Measurements from ENCODE around the gene ZSCAN31. TPM values are rescaled to one million over a fixed set of nuclear protein-coding genes. Genes with fewer than 3 reads are reported as not detected.
A peak's percentile ranks its signal among the peaks of the same experiment; 100 is the strongest.

Gene ZSCAN31
- total and polyA plus RNA-seq, 2 of the 8 experiments (the other 6 are each of a cell fraction or from before 2014, with no cell fraction given), result 1.9 to 7.0 TPM

GRCh38 chr6:28281288-28282064, 54.5 kb downstream of the ZSCAN31 start, which contains the start of gene PGBD1:
PGBD1 (plus strand) TSS chr6:28281572; CDS start chr6:28283814, 2,242 bp downstream.
- peak; percentile 50 to 92 for DNase-seq (ENCODE audit: low read depth in 1 of 2, low spot score in 2 of 2)
- H3K27me3 ChIP-seq (replicated peaks in 1 of 4; ENCODE audit: control insufficient read depth in 3 of 4, extremely low read depth in 1 of 4, insufficient read depth in 3 of 4, low read length in 3 of 4), result no peaks in the 10 kb centered on the region
- no peak within 1 kb of the TSS for H2AK5ac ChIP-seq (ENCODE audit: low read depth, low read length)
- no peak within 1 kb of the TSS for H3K4ac ChIP-seq (replicated peaks; ENCODE audit: insufficient read length, low read depth, low read length)
- no peak within 1 kb of the TSS for H3K14ac ChIP-seq (ENCODE audit: insufficient read length)
- FAIRE-seq, result no peak
- ChIA-PET CTCF (ENCODE audit: partially characterized antibody) (interaction anchor here (1.2 to 3.3 kb wide), 4 partner anchors 10 to 140 kb away, joined by 3 to 17 read pairs (median 4); partner anchors contain the start of gene ZKSCAN8), POLR2A (ENCODE audit: partially characterized antibody) (interaction anchor here (0.6 to 3.3 kb wide), 8 partner anchors 13 to 391 kb away, joined by 3 to 21 read pairs (median 4); partner anchors contain the start of genes ZKSCAN8, ZSCAN26 and ZSCAN31)
- H3K9me3 ChIP-seq (ENCODE audit: insufficient read depth in 2 of 2, low read depth in 1 of 2, low read length in 1 of 2), result no peaks in the 10 kb centered on the region
- peak within 1 kb of the TSS; percentile 50 to 82 (median 67) for H3K9ac ChIP-seq (replicated peaks in 1 of 4; ENCODE audit: extremely low read depth in 1 of 4, low read depth in 3 of 4, low read length in 3 of 4)
- no peak within 1 kb of the TSS for H3K56ac ChIP-seq (replicated peaks; ENCODE audit: insufficient read length, low read depth, low read length)
- no peak within 1 kb of the TSS for H2BK5ac ChIP-seq (ENCODE audit: low read depth, low read length)
- peak within 1 kb of the TSS; percentile 92 for H2AFZ ChIP-seq (ENCODE audit: low read length)
- no peak within 1 kb of the TSS for H2BK120ac ChIP-seq (replicated peaks; ENCODE audit: low read depth, low read length)
- H3K4me2 ChIP-seq (ENCODE audit: insufficient read depth in 1 of 2, low read depth in 2 of 2, low read length in 2 of 2), result peak within 1 kb of the TSS; percentile 72 to 79
- H3K23ac ChIP-seq (ENCODE audit: insufficient read length), result no peak within 1 kb of the TSS
- no peak within 1 kb of the TSS for H4K5ac ChIP-seq (ENCODE audit: insufficient read length, low read depth, low read length)
- no peak within 1 kb of the TSS for H4K91ac ChIP-seq (replicated peaks; ENCODE audit: insufficient read length, low read length)
- H3K4me3 ChIP-seq (ENCODE audit: extremely low read depth in 1 of 4, insufficient read depth in 2 of 4, low read depth in 3 of 4, low read length in 4 of 4), result peak within 1 kb of the TSS; percentile 61 to 95 (median 82)
- WGBS, 2 experiments (ENCODE audit: extremely low coverage in 1 of 2, insufficient coverage in 1 of 2, insufficient read length in 1 of 2, insufficient replicate concordance in 2 of 2, low coverage in 1 of 2, low lambda C conversion rate in 2 of 2, missing lambda C conversion rate in 1 of 2), result 1% methylated on average over 50 of the region's 50 CpGs; no CpG with 5 or more reads in 1 of the 2 experiments
- H4K8ac ChIP-seq (ENCODE audit: extremely low read depth, insufficient read depth, low read length), result no peak within 1 kb of the TSS
- no peak within 1 kb of the TSS for H2BK12ac ChIP-seq (ENCODE audit: low read depth, low read length)
- H3K36me3 ChIP-seq (ENCODE audit: control insufficient read depth in 2 of 4, insufficient read depth in 4 of 4, low read length in 3 of 4), result peaks cover 0 to 26% (median 10%) of the 10 kb centered on the region in 4 experiments; a peak in 7 of 8 replicates
- H3K18ac ChIP-seq (ENCODE audit: extremely low read depth, low read length), result peak within 1 kb of the TSS; percentile 78; the same call in 1 of the 2 replicates
- no peak within 1 kb of the TSS for H2BK20ac ChIP-seq (ENCODE audit: low read length)
- H3K79me1 ChIP-seq (ENCODE audit: low read depth, low read length), result 0 out of 2 replicates have a peak, but pooled peaks cover 3% of the 10 kb centered on the region
- no peak within 1 kb of the TSS for H2BK15ac ChIP-seq (ENCODE audit: low read length)
- no peaks in the 10 kb centered on the region for H3K23me2 ChIP-seq (ENCODE audit: low read depth, low read length)
- no peaks in the 10 kb centered on the region for H4K20me1 ChIP-seq (replicated peaks in 1 of 2; ENCODE audit: control insufficient read depth in 1 of 2, insufficient read depth in 2 of 2, low read length in 2 of 2)
- H3K4me1 ChIP-seq (replicated peaks in 1 of 4; ENCODE audit: control insufficient read depth in 3 of 4, insufficient read depth in 4 of 4, low read length in 3 of 4), result peaks cover 0 to 2% (median 0%) of the 10 kb centered on the region in 4 experiments; a peak in 2 of 7 replicates
- H3K79me2 ChIP-seq (ENCODE audit: control insufficient read depth in 1 of 2, insufficient read depth in 2 of 2, low read length in 2 of 2), result peaks cover 0 to 19% of the 10 kb centered on the region in 2 experiments; a peak in 2 of 4 replicates
- no peak within 1 kb of the TSS for H3K27ac ChIP-seq (ENCODE audit: low read depth, low read length)
- TF ChIP-seq ASH2L (IDR thresholded peaks at IDR 0.05; ENCODE audit: low read length) (peak; percentile 78), TBP (IDR thresholded peaks at IDR 0.05; ENCODE audit: low read depth, low read length) (peak; percentile 89), CTBP2 (IDR thresholded peaks at IDR 0.05; ENCODE audit: borderline replicate concordance, insufficient read depth, insufficient read length, low read length) (no peak), EP300 (IDR thresholded peaks at IDR 0.05; ENCODE audit: borderline replicate concordance in 1 of 2, low read depth in 2 of 2, low read length in 2 of 2) (no peak), CREB1 (IDR thresholded peaks at IDR 0.05) (no peak; the same call in 1 of the 2 replicates), SP2 (IDR thresholded peaks at IDR 0.05; ENCODE audit: low read length) (peak; percentile 87), MAFK (IDR thresholded peaks at IDR 0.05; ENCODE audit: low read depth, low read length) (no peak), RXRA (IDR thresholded peaks at IDR 0.05; ENCODE audit: insufficient read depth, low read depth, low read length) (0 out of 2 replicates have a peak, but pooled peaks have one; percentile 11), TEAD4 (IDR thresholded peaks at IDR 0.05; ENCODE audit: low read depth, low read length) (0 out of 2 replicates have a peak, but pooled peaks have one; percentile 11), MAX (IDR thresholded peaks at IDR 0.05) (no peak)

All from H1 (cell line).